Activated CD4-positive, alpha-beta T cell treated with anti-CD3 and anti-CD28 coated beads, Interleukin-2, amount 50 U/mL, for 24 hours (primary cell): ENCODE results near the gene BSG.

ENCODE experiments used
- DNase-seq, 2 donors: peaks; one replicate each; pipeline ENCODE4 v3.0.0-alpha.2; 2020; ENCODE audit warnings: low read depth in 1 of 2, low spot score in 1 of 2

BSG gene

GRCh38 chr19:572140-572742 lies at the start of gene BSG:
TSS of gene BSG (plus strand) at chr19:572596. CDS start at chr19:572635, 39 bp downstream.
- peak; percentile 90 to 97 for DNase-seq

- no peak for DNase-seq
Measured at GRCh38 chr19:522726-523125, 49.7 kb upstream of the BSG start.

- DNase-seq = no peak
Measured at GRCh38 chr19:524062-524674, 48.2 kb upstream of the BSG start.

DNA sequence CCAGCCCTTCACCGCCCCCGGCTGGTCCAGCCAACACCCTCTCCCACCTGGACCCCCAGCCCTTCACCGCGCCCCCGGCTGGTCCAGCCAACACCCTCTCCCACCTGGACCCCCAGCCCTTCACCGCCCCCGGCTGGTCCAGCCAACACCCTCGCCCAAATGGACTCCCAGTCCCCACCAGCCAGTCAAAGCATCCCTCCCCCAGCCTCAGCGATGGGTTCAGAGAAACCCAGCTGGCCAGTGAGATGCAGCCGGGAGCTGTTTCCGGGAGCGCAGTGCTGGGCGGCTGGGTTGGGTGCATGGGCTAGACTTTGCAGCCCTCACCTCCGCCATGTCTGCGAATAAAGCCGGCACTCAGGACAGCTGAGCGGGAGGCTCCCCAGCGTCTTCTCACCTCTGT lies 47.4 kb upstream of the BSG start:
- DNase-seq = no peak

DNA sequence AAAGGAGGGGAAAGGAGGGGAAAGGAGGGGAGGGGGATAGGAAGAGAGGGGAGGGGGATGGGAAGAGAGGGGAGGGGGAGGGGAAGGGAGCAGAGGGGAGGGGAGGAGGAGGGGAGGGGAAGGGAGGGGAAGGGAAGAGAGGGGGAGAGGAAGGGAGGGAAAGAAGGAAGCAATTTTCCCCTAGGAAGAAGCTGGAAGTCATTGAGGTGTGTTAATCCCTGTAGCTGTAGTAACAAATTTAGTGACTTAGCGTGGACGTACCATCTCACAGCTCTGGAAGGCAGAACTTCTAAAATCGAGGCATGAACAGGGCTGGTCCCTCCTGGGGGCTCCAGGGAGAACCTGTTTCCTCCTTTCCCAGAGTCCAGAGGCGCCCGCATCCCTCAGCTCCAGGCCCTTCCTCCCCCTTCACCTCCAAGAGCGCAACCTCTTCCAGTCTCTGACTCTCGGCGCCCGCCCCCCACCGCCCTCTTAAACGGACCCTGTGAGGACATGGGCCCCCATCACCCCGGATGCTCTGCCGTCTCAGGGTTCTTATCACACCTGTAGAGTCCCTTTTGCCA lies 46.5 kb upstream of the BSG start:
- no peak for DNase-seq

DNA sequence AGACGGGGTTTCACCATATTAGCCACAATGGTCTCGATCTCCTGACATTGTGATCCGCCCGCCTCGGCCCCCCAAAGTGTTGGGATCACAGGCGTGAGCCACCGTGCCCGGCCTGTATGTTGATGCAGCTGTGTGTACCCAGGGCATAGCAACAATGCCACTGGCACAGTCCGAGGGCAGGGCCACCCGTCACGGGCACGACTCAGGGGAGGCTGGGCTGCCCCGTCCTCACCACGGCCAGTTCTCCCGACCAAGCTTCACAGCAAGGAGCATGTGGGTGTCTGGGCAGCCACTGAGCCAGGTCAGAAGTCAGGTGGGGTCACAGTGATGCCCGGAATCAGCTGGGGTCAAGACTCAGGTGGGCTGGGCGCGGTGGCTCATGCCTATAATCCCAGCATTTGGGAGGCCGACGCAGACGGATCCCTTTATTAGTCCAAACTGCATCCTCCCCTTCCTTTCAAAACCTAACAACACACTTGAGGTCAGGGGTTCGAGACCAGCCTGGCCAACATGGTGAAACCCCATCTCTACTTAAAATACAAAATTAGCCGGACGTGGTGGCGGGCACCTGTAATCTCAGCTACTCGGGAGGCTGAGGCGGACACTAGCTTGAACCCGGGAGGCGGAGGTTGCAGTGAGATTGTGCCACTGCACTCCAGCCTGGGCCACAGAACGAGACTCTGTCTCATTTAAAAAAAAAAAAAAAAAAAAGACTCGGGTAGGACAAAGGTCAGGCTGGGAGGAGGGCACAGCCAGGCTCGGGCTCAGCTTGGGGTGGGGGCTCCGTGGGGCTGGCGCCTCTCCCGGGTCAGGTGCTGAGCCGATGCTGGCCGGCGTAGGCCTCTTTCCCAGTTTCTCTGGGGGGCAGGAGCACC lies 42.0 kb upstream of the BSG start:
- no peak for DNase-seq

GRCh38 chr19:531009-531752 lies 41.2 kb upstream of the BSG start:
- DNase-seq = peak; percentile 79 to 85

DNA sequence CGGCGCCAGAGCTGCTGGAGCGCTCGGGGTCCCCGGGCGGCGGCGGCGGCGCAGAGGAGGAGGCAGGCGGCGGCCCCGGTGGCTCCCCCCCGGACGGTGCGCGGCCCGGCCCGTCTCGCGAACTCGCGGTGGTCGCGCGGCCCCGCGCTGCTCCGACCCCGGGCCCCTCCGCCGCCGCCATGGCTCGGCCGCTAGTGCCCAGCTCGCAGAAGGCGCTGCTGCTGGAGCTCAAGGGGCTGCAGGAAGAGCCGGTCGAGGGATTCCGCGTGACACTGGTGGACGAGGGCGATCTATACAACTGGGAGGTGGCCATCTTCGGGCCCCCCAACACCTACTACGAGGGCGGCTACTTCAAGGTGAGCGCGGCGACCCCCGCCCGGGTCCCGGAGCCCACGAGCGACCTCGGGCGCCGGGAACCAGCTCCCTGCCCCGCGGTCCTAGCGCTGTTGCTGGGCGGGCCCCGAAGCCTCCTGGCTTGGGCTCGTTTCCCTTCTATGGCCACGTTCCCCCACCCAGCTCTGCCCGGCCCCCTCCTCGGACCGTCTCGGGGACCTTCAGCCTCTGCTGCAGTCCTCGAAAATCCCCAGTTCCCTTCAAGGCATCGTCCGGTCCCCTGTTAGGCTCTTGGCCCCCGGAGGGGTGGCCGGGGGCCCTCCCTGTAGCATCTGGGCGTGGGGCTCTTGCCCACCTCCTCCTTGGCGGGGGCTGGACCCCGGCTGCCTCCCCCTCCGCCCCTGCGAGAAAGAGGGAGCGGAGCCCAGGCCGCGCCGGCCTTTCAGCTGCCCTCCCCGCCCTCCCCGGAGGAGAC lies 40.4 kb upstream of the BSG start, which contains the start of gene CDC34:
Gene CDC34, plus strand, starts transcription at position 8 of the 808 bp plus-strand sequence. Its CDS starts 172 bp downstream, at position 180.
- DNase-seq = no peak

- DNase-seq = no peak
Measured at GRCh38 chr19:532561-533363, 39.6 kb upstream of the BSG start.

DNA sequence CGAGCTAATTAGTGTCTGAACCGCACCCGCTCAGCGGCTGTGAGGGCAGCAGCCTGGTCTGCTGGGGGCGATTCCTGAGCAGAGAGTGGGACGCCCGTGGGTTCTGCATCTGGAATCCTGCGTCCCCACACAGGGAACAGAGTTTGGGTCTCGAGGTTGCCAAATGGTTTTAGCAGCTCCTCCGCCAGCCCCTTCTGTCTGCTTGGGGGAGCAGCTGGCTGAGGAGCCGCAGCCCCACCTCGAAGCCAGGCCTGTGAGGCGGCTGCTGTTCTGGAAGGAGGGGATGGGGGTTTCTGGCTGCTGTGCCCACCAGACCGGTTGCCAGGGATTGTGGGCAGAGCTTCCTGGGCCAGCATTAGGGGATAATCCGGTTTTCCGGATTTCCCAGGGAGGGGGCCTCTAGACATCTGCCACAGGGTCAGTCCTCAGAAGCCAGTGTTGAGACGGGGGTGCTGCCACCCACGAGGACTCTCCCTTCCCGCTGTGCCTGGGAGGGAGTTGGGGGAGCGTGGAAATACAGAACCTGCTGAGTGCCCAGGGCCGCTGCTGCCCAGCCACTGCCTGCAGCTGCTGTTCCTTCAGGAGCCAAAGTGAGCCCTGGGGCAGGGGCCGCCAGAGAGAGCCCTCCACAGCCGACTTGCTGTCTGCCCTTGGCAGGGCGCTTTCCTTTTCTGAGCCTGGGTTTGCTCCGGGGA lies 38.9 kb upstream of the BSG start:
- DNase-seq = no peak

DNA sequence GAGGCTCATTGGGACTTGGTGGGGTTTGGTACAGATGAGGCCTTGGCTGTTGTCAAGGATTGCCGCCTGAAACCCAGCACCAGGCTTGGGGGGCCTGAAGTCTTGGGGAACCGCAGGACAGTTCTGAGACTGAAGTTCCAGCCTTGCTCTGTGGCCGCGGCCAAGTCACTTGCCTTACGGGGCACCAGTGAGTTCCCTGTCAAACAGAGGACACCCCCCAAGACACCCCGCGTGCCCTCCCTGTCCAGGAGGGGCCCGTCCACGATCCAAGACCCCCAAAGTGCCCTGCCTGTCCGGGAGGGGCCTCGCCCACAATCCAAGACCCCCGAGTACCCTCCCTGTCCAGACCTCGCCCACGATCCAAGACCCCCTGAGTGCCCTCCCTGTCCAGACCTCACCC lies 38.3 kb upstream of the BSG start:
- DNase-seq = no peak

DNA sequence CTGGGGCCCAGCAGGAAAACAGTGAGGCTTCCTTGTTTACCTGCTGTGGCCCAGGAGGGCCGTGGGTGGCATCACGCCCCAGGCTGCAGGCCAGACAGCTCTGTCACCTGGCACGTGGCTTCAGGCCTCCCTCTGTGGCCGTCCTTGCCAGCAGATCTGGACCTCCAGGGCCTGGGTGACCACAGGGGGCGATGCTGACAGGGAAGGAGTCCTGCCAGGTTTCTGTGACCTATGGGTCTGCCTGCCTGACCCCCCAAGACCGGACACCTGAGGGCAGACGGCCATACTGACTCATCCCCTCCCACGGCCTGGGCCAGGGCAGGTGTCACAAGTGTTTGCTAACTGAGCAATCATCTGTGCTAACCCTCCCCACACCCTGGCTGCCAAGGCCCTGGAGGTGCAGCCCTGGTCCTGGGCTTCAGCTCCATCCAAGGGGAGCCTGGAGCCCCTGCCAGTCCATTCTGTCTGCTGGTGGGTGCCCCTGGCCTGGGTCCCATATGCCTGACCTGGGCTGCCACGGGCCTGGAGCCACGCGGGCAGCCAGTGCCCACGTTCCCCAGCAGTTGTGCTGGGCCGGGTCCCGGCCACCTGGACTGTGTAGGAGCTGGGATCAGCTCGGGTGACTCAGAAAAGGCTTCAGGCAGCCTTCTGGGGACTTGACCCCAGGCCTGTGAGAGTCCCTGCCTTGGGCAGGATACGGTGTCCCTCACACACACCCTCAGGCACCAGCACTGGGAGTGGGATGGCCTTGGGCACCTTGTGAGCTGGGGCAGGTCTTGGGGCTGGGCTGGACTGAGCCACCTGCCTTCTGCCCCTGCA lies 37.2 kb upstream of the BSG start:
- DNase-seq = no peak

DNA sequence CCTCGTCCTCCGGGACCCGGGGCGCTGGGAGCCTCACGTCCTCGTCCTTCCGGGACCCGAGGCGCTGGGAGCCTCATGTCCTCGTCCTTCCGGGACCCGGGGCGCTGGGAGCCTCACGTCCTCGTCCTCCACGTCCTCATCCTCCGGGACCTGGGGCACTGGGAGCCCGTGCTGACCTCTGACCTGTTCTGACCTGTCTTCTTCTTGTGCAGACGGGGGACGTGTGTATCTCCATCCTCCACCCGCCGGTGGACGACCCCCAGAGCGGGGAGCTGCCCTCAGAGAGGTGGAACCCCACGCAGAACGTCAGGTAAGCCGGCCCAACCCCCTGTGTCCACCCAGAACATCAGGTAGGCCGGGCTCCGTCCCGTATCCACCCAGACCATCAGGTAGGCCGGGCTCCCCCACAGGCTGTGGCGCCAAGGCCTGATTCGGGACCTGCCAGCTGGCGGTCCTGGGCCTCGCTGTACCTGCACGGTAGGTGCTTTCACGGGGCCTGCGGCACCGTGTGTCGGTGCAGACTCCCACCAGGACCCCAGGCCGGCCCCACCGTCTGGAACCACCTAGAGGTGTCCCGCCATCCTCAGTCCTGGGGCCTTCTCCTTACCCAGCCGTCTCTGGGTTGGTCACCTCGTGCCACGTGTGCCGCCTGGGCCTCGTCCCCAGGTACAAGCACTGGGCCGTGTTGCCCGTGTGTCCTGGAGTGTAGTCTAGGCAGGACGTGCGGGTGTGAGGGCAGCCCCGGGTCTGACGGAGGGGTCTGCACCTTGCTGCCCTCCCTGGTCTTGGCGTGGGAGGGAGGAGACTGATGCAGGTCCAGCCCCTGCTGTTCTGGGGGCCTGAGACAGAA lies 36.1 kb upstream of the BSG start:
- no peak for DNase-seq

DNA sequence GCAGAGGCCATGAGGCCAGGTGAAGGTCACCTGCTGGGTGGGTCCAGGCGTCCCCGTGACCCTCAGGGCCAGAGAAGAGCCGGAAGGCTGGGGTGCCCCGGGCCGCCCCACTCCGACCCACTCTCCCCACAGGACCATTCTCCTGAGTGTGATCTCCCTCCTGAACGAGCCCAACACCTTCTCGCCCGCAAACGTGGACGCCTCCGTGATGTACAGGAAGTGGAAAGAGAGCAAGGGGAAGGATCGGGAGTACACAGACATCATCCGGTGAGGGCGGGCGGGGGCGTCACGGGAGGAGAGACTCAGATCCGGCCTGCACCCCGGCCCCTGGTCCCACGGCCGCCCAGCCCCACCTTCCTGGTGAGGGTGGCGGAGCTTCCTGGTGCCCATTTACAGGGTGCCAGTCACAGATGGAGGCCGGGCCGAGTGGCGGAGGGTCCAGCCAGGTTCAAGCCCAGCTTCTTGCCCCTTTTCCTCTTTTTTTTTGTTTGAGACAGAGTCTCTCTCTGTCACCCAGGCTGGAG lies 35.5 kb upstream of the BSG start:
- no peak for DNase-seq

DNA sequence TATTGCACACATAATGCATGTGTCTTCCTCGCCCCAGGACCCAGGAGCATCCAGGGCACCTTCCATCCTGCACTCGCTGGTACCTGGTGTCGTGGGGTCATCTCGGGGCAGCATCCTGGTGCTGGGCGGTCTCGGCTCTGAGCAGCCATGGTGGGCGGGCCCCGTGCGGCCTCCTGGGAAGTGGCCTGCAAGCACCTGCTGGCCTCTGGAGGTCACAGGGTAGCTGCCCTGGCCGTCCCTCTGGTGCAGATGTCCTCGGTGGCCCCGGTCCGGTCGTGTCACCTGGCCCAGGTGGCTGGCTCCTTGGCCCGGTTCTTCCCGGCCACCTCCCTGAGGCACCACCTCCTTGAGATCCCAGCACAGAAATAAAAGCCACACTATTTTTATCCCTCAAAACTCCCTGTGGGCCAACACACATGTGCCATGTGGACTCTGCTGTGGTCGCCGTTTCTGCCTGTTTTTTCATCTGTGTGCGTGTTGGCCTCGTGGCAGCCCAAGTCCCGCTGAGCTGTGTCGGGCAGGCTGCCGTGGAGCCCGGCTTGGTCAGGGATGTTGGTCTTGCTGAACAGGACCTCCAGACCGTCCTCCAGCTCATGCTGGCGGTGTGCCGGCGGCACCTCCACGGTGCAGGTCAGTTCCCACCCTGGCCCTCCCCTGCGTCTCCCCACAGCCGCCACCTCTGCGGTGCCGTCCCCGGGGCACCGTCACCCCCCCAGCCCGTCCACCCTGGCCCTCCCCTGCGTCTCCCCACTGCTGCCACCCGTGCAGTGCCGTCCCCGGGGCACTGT lies 33.6 kb upstream of the BSG start:
- DNase-seq = no peak

- DNase-seq = no peak
Measured at GRCh38 chr19:539429-540030, 32.9 kb upstream of the BSG start.
